Brain pericyte (primary cell): Measurements from ENCODE around the gene IDUA.
"Not testable (repeated sequence)": the region's sequence is repeated elsewhere in the genome, so short reads cannot be mapped to it uniquely, and the experiment has no call there.

ENCODE experiments used
- DNase-seq: peaks from one replicate; pipeline ENCODE4 v3.0.0-alpha.2; 2012; ENCODE audit warnings: low read depth, low spot score

The IDUA gene

GRCh38 chr4:967113-968104 lies 19.4 kb upstream of the IDUA start:
- no peak for DNase-seq

GRCh38 chr4:968221-968620 lies 18.6 kb upstream of the IDUA start:
- no peak for DNase-seq

- DNase-seq = no peak
Measured at GRCh38 chr4:968621-969394, 18.0 kb upstream of the IDUA start.

- DNase-seq = no peak
Measured at GRCh38 chr4:970046-970745, 16.6 kb upstream of the IDUA start.

- no peak for DNase-seq
Measured at GRCh38 chr4:970854-971520, 15.9 kb upstream of the IDUA start.

- no peak for DNase-seq
Measured at GRCh38 chr4:971666-972500, 15.0 kb upstream of the IDUA start.

GRCh38 chr4:972651-973424 lies 14.0 kb upstream of the IDUA start:
- DNase-seq = no peak

GRCh38 chr4:973431-974397 lies 13.1 kb upstream of the IDUA start, which contains the start of gene DGKQ:
Gene DGKQ (minus strand): TSS chr4:973569. CDS start chr4:973482, 87 bp downstream.
- no peak for DNase-seq

GRCh38 chr4:974668-975067 lies 12.2 kb upstream of the IDUA start:
- DNase-seq = no peak

GRCh38 chr4:976016-976415 lies 10.8 kb upstream of the IDUA start:
- DNase-seq = not testable (repeated sequence)

- no peak for DNase-seq
Measured at GRCh38 chr4:978957-979701, 7.7 kb upstream of the IDUA start.

GRCh38 chr4:982291-982690 lies 4.6 kb upstream of the IDUA start:
- DNase-seq = no peak

- no peak for DNase-seq
Measured at GRCh38 chr4:982814-983213, 4.0 kb upstream of the IDUA start.

GRCh38 chr4:984336-985054 lies 2.3 kb upstream of the IDUA start:
- no peak for DNase-seq

GRCh38 chr4:985123-985830 lies 1.6 kb upstream of the IDUA start:
- DNase-seq = no peak

- DNase-seq = no peak
Measured at GRCh38 chr4:986428-986878, 391 bp upstream of the IDUA start.
